Brain pericyte (primary cell): Measurements from ENCODE around the gene PPTC7.
"Not testable (repeated sequence)": the region's sequence is repeated elsewhere in the genome, so short reads cannot be mapped to it uniquely, and the experiment has no call there.

Experiments used
- DNase-seq: peaks from one replicate; pipeline ENCODE4 v3.0.0-alpha.2; 2012; ENCODE audit warnings: low read depth, low spot score

The PPTC7 gene

DNA sequence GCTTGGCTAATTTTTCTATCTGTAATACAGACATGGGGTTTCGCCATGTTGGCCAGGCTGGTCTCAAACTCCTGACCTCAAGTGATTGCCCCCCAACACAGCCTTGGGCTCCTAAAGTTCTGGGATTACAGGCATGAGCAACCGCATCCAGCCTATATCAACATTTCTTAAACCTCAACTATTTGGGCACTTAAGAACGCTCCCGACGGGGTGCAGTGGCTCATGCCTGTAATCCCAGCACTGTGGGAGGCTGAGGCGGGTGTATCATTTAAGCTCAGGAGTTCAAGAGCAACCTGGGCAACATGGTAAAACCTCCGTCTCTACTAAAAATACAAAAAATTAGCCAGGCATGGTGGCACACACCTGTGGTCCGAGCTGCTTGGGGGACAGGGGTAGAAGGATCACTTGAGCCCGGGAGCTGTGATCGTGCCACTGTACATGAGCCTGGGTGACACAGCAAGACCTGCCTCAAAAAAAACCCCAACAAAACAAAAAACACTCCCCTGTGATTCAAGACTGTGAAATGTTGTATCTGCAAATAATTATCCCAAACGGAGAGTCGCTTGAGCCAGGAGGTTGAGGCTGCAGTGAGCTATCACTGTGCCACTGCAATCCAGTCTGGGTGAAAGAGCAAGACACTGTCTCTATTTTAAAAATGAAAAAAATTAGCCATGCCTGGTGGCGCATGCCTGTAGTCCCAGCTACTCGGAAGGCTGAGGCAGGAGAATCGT, 21.5 kb downstream of the PPTC7 start:
- no peak for DNase-seq

DNA sequence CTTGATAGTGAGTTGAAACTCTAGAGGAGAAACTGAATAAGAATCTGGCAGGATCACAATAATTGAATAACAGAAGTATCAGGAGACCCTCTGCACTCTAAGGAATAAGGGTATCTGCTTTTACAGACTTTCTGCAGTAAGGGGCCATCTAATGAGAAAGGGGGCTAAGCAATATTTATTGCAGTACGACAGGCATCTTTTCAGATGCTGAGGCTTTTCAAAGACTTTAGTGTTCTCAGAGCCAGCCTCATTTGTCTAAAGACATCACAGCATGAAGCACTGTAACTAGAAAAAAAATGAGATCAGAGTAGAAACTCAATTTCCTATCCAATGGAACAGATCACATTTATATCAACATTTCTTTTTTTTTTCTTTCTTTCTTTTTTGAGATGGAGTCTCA, 22.2 kb downstream of the PPTC7 start:
- no peak for DNase-seq

DNA sequence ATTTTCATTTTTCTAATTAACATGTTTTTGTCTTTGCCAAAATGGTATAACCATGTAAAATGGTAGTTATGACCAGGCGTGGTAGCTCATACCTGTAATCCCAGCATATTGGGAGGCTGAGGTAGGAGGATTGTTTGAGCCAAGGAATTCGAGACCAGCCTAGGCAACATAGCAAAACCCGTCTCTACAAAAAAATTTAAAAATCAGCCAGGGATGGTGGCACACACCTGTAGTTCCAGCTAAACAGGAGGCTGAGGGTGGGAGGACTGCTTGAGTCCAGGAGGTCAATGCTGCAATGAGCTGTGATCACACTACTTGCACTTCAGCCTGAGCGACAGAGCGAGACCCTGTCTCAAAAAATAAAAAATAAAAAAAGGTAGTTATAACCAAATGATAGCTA, 23.1 kb downstream of the PPTC7 start:
- no peak for DNase-seq

DNA sequence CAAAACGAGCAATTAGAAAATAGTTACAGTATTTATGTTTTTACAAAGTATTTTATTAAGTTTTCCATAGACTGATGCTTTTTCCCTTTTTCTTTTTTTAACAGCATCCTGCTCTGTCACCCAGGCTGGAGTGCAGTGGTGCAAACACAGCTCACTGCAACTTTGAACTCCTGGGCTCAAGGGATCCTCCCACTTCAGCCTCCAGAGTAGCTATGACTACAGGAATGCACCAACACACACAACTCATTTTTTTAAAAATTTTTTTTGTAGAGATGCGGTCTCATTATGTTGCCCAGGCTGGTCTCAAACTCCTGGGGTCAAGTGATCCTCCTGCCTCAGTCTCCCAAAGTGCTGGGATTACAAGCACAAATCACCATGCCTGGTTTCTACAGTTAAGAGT, 24.2 kb downstream of the PPTC7 start:
- not testable (repeated sequence) for DNase-seq

GRCh38 chr12:110557300-110557699, 25.8 kb downstream of the PPTC7 start:
- no peak for DNase-seq

GRCh38 chr12:110556705-110557104, 26.4 kb downstream of the PPTC7 start:
- no peak for DNase-seq

DNA sequence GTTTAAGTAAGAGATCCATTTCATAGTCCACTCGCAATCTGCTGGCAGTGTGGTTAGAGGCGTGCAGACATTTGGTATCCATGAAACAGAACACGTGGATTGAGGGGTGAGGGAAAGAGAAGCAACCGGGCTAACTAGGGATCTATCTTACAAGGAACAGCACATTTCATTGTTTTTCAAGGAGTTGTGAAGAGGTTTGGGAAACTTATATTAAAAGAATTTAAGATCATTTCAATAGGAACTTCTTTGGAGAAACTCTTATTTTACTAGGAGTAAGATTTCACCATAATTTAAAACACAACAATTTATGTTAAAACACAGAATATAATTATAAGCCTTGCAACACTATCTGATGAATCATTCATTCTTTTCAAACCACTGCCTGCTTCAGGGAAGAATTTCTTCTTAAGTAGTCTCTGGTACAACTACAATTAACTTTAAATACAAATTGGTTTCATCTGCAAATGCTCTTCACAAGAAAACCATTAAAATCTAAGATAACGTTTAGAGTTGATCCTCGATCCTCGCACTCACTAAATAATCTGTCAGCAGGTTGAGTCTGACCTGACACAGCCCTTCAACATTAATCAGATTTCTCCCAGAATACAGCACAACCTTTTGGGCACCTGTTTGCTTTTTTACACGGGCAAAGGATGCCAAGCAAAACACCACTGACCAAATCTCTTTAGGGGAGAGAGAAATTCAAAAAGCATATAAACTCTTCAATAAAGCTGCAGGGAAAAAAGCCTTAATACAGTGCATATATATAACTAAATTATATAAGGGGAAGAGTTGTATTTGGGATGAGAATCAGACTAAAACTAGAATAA, 27.3 kb downstream of the PPTC7 start:
- DNase-seq, result no peak

DNA sequence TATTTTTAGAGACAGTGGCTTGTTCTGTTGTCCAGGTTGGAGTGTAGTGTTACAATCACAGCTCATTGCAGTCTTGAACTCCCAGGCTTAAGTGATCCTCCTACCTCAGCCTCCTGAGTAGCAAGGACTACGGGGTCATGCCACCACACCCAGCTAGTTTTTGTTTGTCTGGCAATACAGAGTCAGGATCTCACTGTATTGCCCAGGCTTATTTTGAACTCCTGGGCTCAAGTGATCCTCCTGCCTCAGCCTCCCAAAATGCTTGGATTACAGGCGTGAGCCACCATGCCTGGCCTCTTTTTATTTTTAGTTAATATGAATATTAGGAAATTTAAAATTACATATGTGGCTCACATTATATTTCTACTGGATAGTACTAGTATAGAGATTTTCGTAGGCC, 28.9 kb downstream of the PPTC7 start:
- DNase-seq, result no peak

DNA sequence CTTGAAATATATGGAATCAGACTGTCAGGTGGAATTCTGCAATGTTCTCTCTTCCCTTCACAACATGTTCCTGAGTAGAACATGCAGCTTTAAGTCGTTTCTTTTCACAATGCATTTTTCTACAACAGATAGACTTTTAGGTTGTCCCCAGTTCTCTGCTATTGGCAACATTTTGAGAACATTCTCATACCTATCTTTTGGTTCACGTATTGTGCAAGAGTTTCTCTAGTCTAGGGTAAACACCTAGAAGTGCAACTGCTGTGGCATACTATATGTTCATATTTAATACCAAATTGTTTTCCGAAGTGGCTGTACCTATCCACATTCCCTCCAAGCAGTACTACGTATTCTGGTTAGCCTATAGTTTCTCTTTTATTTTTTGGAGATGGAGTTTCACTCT, 32.1 kb downstream of the PPTC7 start:
- no peak for DNase-seq

GRCh38 chr12:110549716-110550115, 33.4 kb downstream of the PPTC7 start:
- DNase-seq, result no peak

- DNase-seq, result no peak
Measured at GRCh38 chr12:110548678-110549077, 34.4 kb downstream of the PPTC7 start.

DNA sequence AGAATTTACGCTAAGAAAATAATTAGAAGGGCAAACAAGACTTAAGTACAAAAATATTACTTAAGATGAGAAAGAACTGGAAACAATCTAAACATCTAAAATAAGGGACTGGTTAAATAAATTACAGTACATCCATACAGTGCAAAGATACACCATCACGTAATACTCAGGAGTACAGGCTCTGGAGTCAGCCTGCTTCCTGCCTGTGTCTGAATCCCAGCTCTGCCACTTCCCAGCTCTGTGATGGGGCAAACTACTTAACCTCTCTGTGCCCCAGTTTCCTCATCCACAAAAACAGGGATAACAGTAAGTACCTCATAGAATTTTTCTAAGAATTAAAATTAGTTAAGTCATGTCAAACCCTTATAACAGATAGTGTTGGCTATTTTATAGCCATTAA, 36.0 kb downstream of the PPTC7 start:
- no peak for DNase-seq

GRCh38 chr12:110546339-110546738, 36.8 kb downstream of the PPTC7 start:
- DNase-seq, result no peak

DNA sequence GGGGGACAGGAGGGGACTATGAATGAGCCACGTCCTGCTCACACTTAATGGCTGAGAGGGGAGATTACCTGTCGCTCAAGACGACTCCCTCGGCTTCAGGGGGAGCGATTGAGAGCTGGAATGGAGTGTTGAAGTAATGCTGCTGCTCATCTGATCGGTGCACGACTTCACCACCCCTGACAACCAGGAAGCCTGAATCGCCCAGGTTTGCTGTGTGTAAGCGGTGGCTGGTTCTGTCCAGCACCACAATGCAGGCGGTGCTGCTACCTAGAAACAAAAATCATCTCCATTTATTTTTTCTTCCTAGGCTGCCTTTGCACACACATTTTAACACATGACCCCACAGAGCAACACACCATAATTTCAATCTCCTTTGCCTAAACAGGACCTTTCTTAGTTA, 37.3 kb downstream of the PPTC7 start:
- no peak for DNase-seq

GRCh38 chr12:110545259-110545658, 37.9 kb downstream of the PPTC7 start:
- not testable (repeated sequence) for DNase-seq

DNA sequence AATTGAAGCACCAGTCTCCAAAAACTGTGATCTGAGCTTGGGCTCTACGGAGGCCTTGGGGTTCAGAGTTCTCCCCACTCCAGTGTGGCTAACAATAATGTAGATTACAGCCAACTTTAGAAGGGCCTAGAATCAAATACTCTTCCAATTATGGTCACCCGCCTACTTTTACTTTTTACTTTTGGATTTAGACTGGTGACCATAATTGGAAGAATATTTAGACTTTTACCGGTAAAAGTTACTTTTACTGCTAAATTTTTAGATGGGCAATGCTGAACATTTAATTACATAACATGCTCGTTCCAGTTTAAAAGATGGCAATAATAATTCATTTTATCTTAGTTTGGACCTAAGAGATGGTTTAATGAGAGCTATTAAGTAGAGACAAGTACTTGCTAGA, 39.2 kb downstream of the PPTC7 start:
- no peak for DNase-seq

DNA sequence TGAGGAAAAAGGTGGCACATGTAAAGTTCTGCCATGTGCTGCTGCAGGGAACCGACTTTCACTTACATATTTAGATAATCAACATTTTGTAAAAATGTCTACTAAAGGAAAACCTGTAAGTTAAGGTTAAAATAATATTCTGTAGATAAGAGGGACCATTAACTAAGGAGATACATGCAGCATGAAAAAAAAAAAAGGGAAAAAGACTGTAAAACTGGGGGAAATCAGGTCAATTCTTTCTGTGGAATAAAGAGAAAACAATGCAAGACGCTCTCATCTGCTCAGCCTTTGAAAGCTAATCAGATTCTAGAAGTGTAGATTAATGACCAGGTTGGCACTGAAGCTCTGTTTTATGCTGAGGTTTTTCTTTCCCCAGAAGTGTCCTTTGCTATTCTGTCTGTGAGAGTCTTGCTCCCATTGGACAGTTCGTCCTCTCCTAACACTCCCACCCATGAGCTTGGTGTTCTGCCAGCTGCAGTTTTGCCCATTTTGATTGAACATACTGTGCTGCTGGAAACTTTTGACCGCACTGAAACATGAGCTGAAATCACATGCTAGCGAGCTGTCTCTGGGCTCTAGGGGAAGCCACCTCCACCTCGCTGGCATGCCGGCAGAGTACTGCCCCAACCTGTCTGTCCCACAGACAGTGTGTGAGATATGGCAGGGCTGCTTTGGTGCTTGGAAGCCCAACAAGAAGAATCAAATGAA, 39.7 kb downstream of the PPTC7 start:
- peak; percentile 60 for DNase-seq

- DNase-seq, result no peak
Measured at GRCh38 chr12:110540048-110540447, 43.1 kb downstream of the PPTC7 start.

- DNase-seq, result no peak
Measured at GRCh38 chr12:110538869-110539622, 44.1 kb downstream of the PPTC7 start.

DNA sequence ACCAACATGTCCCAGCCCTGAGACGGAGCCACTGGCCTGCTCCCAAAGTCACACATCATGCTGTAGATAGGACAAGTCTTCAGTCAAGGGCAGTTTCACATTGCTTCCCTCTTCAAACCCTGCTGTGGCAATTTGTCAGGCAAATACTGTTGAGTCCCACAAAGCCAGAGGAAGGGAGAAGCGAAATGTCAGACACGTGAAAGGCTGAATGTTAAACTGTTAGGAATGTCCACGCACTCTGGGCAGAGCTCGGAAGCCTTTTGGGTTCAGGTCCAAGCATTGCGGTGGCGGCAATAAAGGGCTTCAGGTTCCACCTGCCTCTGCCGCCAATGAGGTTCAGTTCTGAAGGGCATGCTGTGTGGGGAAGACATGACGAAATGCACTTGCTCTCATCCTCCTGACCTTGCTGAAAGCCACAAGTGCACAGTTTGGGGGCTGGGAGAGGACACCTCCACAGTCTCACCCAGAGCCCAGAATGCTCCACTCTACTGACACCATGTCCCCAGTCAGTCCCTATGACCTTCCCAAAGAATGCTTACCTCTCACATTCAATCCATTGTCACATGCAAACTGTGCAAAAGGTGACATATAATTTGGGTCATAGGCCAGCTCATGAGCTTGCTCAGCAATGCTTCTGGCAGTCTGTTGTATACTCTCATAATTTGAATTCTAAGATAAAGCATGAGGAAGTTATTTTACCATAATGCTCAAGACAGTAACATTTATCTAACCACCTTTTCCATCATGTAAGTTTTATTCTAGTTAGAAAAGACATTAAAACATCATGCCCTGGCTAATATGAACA, 45.3 kb downstream of the PPTC7 start:
- DNase-seq, result no peak
